ENCODE data around the gene MPHOSPH6. TPM values are rescaled to one million over a fixed set of nuclear protein-coding genes. Genes with fewer than 3 reads are reported as not detected.
"Not testable (repeated sequence)": the region's sequence is repeated elsewhere in the genome, so short reads cannot be mapped to it uniquely, and the experiment has no call there.

The MPHOSPH6 gene
- total and polyA plus RNA-seq, 2 experiments from 2014 or later, result 9.3 to 26.2 TPM

DNA sequence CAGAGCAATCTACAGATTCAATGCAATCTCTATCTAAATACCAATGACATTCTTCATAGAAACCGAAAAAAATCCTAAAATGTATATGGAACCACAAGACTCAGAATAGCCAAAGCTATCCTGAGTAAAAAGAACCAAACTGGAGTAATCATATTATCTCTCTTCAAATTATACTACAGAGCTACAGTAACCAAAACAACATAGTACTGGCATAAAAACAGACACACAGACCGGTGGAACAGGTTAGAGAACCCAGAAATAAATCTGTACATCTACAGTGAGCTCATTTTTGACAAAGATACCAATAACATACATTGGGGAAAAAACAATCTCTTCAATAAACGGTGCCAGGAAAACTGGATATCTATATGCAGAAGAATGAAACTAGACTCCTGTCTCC is 45.4 kb downstream of the MPHOSPH6 start:
- Histone ChIP-seq H3K9me3 (ENCODE audit: low read depth) (no peaks in the 10 kb centered on the region), H3K36me3 (no peaks in the 10 kb centered on the region), H3K4me3 (no peak overlapping the region), H3K27ac (no peak overlapping the region), H3K4me1 (ENCODE audit: low read depth) (no peaks in the 10 kb centered on the region), H3K27me3 (no peaks in the 10 kb centered on the region)
- TF ChIP-seq, protein P1, sequence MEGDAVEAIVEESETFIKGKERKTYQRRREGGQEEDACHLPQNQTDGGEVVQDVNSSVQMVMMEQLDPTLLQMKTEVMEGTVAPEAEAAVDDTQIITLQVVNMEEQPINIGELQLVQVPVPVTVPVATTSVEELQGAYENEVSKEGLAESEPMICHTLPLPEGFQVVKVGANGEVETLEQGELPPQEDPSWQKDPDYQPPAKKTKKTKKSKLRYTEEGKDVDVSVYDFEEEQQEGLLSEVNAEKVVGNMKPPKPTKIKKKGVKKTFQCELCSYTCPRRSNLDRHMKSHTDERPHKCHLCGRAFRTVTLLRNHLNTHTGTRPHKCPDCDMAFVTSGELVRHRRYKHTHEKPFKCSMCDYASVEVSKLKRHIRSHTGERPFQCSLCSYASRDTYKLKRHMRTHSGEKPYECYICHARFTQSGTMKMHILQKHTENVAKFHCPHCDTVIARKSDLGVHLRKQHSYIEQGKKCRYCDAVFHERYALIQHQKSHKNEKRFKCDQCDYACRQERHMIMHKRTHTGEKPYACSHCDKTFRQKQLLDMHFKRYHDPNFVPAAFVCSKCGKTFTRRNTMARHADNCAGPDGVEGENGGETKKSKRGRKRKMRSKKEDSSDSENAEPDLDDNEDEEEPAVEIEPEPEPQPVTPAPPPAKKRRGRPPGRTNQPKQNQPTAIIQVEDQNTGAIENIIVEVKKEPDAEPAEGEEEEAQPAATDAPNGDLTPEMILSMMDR (IDR thresholded peaks at IDR 0.05; ENCODE audit: low read depth, low read length), result no peak
- DNase-seq (ENCODE audit: low read depth in 1 of 2, low spot score in 1 of 2), result no peak

- no peak for DNase-seq (ENCODE audit: low read depth in 1 of 2, low spot score in 1 of 2)
- H3K27me3 ChIP-seq, result no peaks in the 10 kb centered on the region
- no peaks in the 10 kb centered on the region for H3K4me1 ChIP-seq (ENCODE audit: low read depth)
- H3K9me3 ChIP-seq (ENCODE audit: low read depth), result no peaks in the 10 kb centered on the region
- no peak overlapping the region for H3K4me3 ChIP-seq
- H3K27ac ChIP-seq, result no peak overlapping the region
- TF ChIP-seq, protein P1 (IDR thresholded peaks at IDR 0.05; ENCODE audit: low read depth, low read length), result no peak
- no peaks in the 10 kb centered on the region for H3K36me3 ChIP-seq
Measured at GRCh38 chr16:82119405-82119804, 50.6 kb downstream of the MPHOSPH6 start.

- no peak for DNase-seq (ENCODE audit: low read depth in 1 of 2, low spot score in 1 of 2)
- Histone ChIP-seq H3K4me3 (no peak overlapping the region), H3K27ac (no peak overlapping the region), H3K4me1 (ENCODE audit: low read depth) (no peaks in the 10 kb centered on the region), H3K36me3 (no peaks in the 10 kb centered on the region), H3K9me3 (ENCODE audit: low read depth) (no peaks in the 10 kb centered on the region), H3K27me3 (peaks cover 1% of the 10 kb centered on the region)
- TF ChIP-seq, protein P1 (IDR thresholded peaks at IDR 0.05; ENCODE audit: low read depth, low read length), result no peak
Measured at GRCh38 chr16:82118749-82119148, 51.3 kb downstream of the MPHOSPH6 start.

- Histone ChIP-seq H3K4me3 (no peak overlapping the region), H3K4me1 (ENCODE audit: low read depth) (no peaks in the 10 kb centered on the region), H3K27me3 (peaks cover 17% of the 10 kb centered on the region), H3K36me3 (no peaks in the 10 kb centered on the region), H3K9me3 (ENCODE audit: low read depth) (no peaks in the 10 kb centered on the region), H3K27ac (no peak overlapping the region)
- DNase-seq (ENCODE audit: low read depth in 1 of 2, low spot score in 1 of 2), result no peak
- TF ChIP-seq, protein P1 (IDR thresholded peaks at IDR 0.05; ENCODE audit: low read depth, low read length), result no peak
Measured at GRCh38 chr16:82116535-82116934, 53.5 kb downstream of the MPHOSPH6 start.

- no peak overlapping the region for H3K4me3 ChIP-seq
- H3K36me3 ChIP-seq, result no peaks in the 10 kb centered on the region
- no peak for DNase-seq (ENCODE audit: low read depth in 1 of 2, low spot score in 1 of 2)
- peaks cover 22% of the 10 kb centered on the region for H3K27me3 ChIP-seq
- H3K4me1 ChIP-seq (ENCODE audit: low read depth), result no peaks in the 10 kb centered on the region
- H3K9me3 ChIP-seq (ENCODE audit: low read depth), result no peaks in the 10 kb centered on the region
- TF ChIP-seq, protein P1 (IDR thresholded peaks at IDR 0.05; ENCODE audit: low read depth, low read length), result no peak
- H3K27ac ChIP-seq, result no peak overlapping the region
Measured at GRCh38 chr16:82113741-82114140, 56.3 kb downstream of the MPHOSPH6 start.

- Histone ChIP-seq H3K27me3 (peaks cover 22% of the 10 kb centered on the region), H3K27ac (no peak overlapping the region), H3K9me3 (ENCODE audit: low read depth) (no peaks in the 10 kb centered on the region), H3K4me1 (ENCODE audit: low read depth) (no peaks in the 10 kb centered on the region), H3K4me3 (no peak overlapping the region), H3K36me3 (no peaks in the 10 kb centered on the region)
- DNase-seq (ENCODE audit: low read depth in 1 of 2, low spot score in 1 of 2), result no peak
- TF ChIP-seq, protein P1 (IDR thresholded peaks at IDR 0.05; ENCODE audit: low read depth, low read length), result no peak
Measured at GRCh38 chr16:82111944-82112343, 58.1 kb downstream of the MPHOSPH6 start.

GRCh38 chr16:82109266-82109665 is 60.8 kb downstream of the MPHOSPH6 start:
- H3K27me3 ChIP-seq, result peaks cover 33% of the 10 kb centered on the region
- not testable (repeated sequence) for H3K36me3 ChIP-seq; H3K9me3 ChIP-seq (ENCODE audit: low read depth); H3K27ac ChIP-seq; H3K4me1 ChIP-seq (ENCODE audit: low read depth); H3K4me3 ChIP-seq; DNase-seq (ENCODE audit: low read depth in 1 of 2, low spot score in 1 of 2)

Data from cardiac muscle cell (in vitro differentiated cells and primary cell).